Cardiac muscle cell (in vitro differentiated cells and primary cell): ENCODE results near the gene DNM3. TPM values are rescaled to one million over a fixed set of nuclear protein-coding genes. Genes with fewer than 3 reads are reported as not detected.

Experiments
- DNase-seq, 2 donors: peaks; one replicate each; pipeline versions ENCODE4 v3.0.0 to v3.0.0-alpha.2; 2010 to 2017; ENCODE audit warnings: low read depth in 1 of 2, low spot score in 1 of 2
- H3K27ac ChIP-seq: fragments of 200-600 bp; sonication (generic); 2 replicates; pipeline ENCODE4 v1.5.1; 2016
- H3K27me3 ChIP-seq: fragments of 200-600 bp; sonication (generic); 2 replicates; pipeline ENCODE4 v1.6.0; 2016; ENCODE audit warnings: control low read depth
- H3K36me3 ChIP-seq: fragments of 200-600 bp; sonication (generic); 2 replicates; pipeline ENCODE4 v1.5.1; 2016; ENCODE audit warnings: control low read depth
- H3K4me1 ChIP-seq: fragments of 200-600 bp; sonication (generic); 2 replicates; pipeline ENCODE4 v1.8.1; 2017; ENCODE audit warnings: low read depth, mild to moderate bottlenecking, mixed run types
- H3K4me3 ChIP-seq: fragments of 200-600 bp; sonication (generic); 2 replicates; pipeline ENCODE4 v1.5.1; 2016; ENCODE audit warnings: mild to moderate bottlenecking
- H3K9me3 ChIP-seq: fragments of 200-600 bp; sonication (generic); 2 replicates; pipeline ENCODE4 v1.5.1; 2017; ENCODE audit warnings: low read depth, mild to moderate bottlenecking, control low read depth
- CTCF ChIP-seq: IDR thresholded peaks from 2 replicates; pipeline ENCODE4 v1.5.1; 2012; ENCODE audit warnings: low read depth, mild to moderate bottlenecking, low read length
- polyA plus RNA-seq: library from polyadenylated mRNA; unstranded; fragments of >200 nt; fragmentation: Nextera tagmentation; extraction: Ambion mirVana; gene quantifications from 2 replicates; pipeline ENCODE4 v1.2.1, GENCODE V29; 2016
- total RNA-seq: library from RNA; depleted of rRNA; stranded (reverse); fragments of >200 nt; gene quantifications from 2 replicates; pipeline ENCODE4 v1.2.3, GENCODE V29; 2016

The DNM3 gene
- total and polyA plus RNA-seq, 2 experiments from 2014 or later = 0.42 TPM; not detected in 1

- no peaks in the 10 kb centered on the region for H3K9me3 ChIP-seq
- no peak overlapping the region for H3K4me3 ChIP-seq
- H3K4me1 ChIP-seq = no peaks in the 10 kb centered on the region
- no peak for DNase-seq
- H3K27me3 ChIP-seq = no peaks in the 10 kb centered on the region
- TF ChIP-seq CTCF = no peak
- H3K27ac ChIP-seq = no peak overlapping the region
- H3K36me3 ChIP-seq = no peaks in the 10 kb centered on the region
Measured at GRCh38 chr1:172390683-172391551, 549.6 kb downstream of the DNM3 start.

- H3K4me3 ChIP-seq = no peak overlapping the region
- H3K27ac ChIP-seq = no peak overlapping the region
- H3K27me3 ChIP-seq = no peaks in the 10 kb centered on the region
- no peak for DNase-seq
- no peaks in the 10 kb centered on the region for H3K36me3 ChIP-seq
- no peaks in the 10 kb centered on the region for H3K4me1 ChIP-seq
- no peak for TF ChIP-seq CTCF
- H3K9me3 ChIP-seq = no peaks in the 10 kb centered on the region
Measured at GRCh38 chr1:172391976-172392375, 550.7 kb downstream of the DNM3 start.

GRCh38 chr1:172393354-172393753 lies 552.1 kb downstream of the DNM3 start:
- no peak for DNase-seq
- Histone ChIP-seq H3K9me3 (no peaks in the 10 kb centered on the region), H3K4me3 (no peak overlapping the region), H3K27ac (no peak overlapping the region), H3K4me1 (no peaks in the 10 kb centered on the region), H3K36me3 (no peaks in the 10 kb centered on the region), H3K27me3 (no peaks in the 10 kb centered on the region)
- no peak for TF ChIP-seq CTCF

- DNase-seq = no peak
- H3K36me3 ChIP-seq = no peaks in the 10 kb centered on the region
- no peaks in the 10 kb centered on the region for H3K4me1 ChIP-seq
- no peak overlapping the region for H3K4me3 ChIP-seq
- TF ChIP-seq CTCF = no peak
- H3K27ac ChIP-seq = peak overlapping the region; percentile 26
- H3K27me3 ChIP-seq = no peaks in the 10 kb centered on the region
- H3K9me3 ChIP-seq = no peaks in the 10 kb centered on the region
Measured at GRCh38 chr1:172394141-172394751, 552.9 kb downstream of the DNM3 start.

GRCh38 chr1:172394811-172395210 lies 553.5 kb downstream of the DNM3 start:
- no peak for TF ChIP-seq CTCF
- H3K4me1 ChIP-seq = peaks cover 2% of the 10 kb centered on the region
- H3K9me3 ChIP-seq = no peaks in the 10 kb centered on the region
- no peaks in the 10 kb centered on the region for H3K27me3 ChIP-seq
- no peak for DNase-seq
- H3K4me3 ChIP-seq = no peak overlapping the region
- H3K36me3 ChIP-seq = no peaks in the 10 kb centered on the region
- peak overlapping the region; percentile 26 for H3K27ac ChIP-seq
